Forelimb muscle (tissue), 1 donor: ENCODE data around the gene TOMM34. TPM values are rescaled to one million over a fixed set of nuclear protein-coding genes. Genes with fewer than 3 reads are reported as not detected.

Experiments used
- DNase-seq: peaks from one replicate; pipeline ENCODE4 v3.0.0-alpha.2; 2013; ENCODE audit warnings: low read depth
- polyA plus RNA-seq: library from polyadenylated mRNA; unstranded; fragments of 120-200 nt; gene quantifications from one replicate; pipeline ENCODE4 v1.2.1, GENCODE V29; 2013; ENCODE audit not compliant: insufficient read length

TOMM34 gene, protein sequence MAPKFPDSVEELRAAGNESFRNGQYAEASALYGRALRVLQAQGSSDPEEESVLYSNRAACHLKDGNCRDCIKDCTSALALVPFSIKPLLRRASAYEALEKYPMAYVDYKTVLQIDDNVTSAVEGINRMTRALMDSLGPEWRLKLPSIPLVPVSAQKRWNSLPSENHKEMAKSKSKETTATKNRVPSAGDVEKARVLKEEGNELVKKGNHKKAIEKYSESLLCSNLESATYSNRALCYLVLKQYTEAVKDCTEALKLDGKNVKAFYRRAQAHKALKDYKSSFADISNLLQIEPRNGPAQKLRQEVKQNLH
- polyA plus RNA-seq: 13.3 TPM

DNA sequence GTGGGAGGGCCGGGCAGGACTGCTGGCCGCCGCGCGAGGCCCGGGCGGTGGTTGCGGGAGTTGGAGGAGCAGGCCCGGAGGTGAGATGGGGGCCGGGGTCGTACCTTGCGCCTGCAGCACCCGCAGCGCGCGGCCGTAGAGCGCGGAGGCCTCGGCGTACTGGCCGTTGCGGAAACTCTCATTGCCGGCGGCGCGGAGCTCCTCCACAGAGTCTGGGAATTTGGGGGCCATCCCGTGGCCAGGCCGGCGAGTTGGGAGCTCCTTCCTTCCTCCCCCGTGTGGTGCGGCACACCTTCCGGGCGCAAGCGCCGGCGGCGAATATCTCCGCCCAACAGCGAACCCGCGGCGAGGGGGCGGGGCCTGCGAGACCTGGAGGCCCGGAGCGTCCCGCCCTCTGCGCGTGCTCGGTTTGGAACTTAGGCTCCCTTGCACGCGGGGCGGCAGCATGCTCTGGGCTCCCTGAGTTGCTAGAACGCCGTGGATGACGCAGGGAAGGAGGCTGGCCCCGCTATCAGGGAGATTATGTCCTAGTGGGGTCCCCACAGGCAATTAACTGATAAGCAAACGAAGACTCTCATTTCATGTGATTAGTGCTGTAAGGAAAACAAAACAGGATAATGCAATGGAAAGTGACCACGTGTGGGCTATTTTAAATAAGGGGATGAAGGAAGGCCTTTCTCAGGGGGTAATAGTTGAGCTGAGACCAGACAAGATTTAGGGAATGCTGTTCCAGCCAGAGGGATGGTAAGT lies at the start of gene TOMM34:
Gene TOMM34, minus strand, starts transcription at position 295 of the 750 bp plus-strand sequence. Its CDS starts 64 bp downstream, at position 231.
- DNase-seq: peak; percentile 67

DNA sequence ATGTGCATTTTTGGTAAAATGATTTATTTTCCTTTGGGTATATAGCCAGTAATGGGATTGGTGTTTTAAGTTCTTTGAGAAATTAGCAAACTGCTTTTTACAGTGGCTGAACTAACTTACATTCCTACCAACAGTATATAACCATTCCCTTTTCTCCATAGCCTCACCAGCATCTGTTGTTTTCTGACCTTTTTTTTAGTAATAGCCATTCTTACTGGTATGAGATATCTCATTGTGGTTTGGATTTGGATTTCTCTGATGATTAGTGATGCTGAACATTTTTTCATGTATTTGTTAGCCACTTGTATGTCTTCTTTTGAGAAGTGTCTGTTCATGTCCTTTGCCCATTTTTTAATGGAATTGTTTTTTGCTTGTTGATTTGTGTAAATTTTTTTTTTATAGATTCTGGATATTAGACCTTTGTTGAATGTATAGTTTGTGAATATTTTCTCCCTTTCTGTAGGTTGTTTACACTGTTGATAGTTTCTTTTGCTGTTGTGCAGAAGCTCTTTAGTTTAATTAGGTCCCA lies 48.4 kb upstream of the TOMM34 start:
- no peak for DNase-seq

DNA sequence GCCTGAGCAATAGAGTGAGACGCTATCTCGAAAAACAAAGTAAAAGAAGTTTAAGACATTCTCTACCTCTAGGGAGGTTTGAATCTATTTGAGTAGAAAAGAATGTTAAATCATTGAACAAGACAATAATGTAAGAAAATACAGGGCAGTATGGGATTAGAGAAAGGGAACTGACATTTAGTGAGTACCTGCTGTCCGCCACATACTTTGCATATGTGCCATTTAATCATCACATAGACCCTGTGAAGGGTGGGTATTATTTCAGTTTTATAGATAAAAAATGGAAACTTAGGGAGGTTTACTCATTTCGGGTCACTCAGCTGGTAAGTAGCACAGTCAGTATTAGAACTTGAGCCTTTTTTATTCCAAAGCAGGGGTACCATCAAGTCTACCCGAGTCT lies 37.5 kb upstream of the TOMM34 start:
- DNase-seq: no peak

DNA sequence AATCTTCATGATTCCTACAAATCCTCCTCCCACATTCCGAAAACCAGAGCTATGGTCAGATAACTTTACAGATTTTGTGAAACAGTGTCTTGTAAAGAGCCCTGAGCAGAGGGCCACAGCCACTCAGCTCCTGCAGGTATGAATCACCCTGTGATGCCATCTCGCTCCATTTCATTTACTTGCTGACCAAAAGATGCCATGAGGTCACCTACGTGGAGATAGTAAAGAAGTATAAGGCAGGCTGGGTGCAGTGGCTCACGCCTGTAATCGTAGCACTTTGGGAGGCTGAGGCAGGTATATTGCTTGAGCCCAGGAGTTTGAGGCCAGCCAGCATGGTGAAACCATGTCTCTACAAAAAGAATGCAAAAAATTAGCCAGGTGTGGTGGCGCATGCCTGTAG lies 37.0 kb upstream of the TOMM34 start:
- DNase-seq: no peak

DNA sequence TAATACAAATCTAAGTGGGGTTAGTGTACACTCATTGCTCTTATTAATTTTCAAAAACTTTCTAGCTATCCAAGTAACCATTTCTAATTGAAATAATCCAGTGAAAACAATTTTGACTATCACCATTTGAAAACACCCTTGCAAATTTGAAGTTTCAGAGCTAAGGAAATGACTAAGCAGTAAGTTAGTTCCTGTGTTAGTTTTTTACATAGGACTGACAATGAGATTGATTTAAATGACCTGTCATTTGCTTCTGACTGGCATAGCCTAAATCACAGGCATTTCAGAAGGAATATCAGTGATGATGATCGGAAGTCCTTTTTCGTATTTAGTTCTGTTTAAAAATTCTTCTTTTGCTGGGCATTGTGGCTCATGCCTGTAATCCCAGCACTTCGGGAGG lies 33.1 kb upstream of the TOMM34 start:
- DNase-seq: no peak

DNA sequence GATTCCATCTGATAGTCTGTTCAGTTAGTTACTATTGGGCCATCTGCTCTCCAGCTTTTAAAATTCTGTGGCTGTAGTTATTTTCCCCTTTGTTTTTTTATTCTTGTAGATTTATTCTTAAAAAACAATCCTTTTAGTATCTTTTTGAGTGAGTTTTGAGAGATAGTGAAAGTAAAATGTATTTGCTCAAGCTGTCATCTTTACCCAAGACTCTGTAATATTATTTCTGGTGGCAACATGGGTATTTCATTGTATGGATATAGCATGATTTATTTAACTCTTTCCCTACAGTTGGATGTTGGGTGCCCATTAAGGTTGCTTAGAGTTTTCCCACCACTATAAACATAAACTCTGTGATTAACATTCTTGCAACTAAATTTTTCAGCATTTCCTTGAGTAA lies 30.8 kb upstream of the TOMM34 start:
- DNase-seq: no peak

DNA sequence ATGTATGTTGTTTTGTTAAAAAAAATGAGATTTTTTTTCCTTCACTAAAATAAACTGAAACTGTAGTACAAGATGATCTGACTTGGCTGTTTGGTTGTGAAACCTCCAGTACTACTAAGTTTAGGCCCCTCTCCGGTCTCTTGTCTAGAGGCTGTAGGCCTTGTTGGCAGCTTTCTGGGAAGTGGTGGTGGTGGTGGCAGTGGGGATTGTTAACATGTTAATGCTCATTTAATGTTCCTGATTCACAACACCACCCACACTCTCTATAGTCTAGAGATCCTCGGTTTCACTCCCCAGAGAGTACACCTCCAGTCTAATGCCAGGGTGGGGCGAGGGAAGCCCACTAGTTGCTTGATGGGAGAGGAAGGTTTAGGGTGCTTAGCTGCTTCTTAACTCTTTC lies 30.2 kb upstream of the TOMM34 start:
- DNase-seq: no peak

DNA sequence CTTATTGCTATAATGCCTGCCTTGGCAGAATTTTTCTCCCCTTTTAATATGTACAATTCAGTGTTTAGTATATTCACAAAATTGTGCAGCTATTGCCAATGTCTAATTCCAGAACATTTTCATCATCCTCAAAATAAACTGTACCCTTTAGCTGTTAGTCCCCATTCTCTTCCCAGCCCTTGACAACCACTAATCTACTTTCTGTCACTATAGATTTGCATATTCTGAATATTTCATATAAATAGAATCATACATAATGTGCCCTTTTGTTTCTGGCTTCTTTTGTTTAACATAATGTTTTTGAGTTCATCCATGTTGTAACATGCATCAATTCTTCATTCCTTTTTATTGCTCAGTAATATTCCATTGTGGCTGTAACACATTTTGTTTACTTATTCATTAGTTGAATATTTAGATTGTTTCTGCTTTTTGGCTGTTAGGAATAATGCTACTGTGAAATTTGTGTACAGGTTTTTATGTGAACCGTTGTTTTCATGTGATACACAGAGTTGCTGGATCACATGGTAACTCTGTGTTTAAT lies 28.5 kb upstream of the TOMM34 start:
- no peak for DNase-seq

DNA sequence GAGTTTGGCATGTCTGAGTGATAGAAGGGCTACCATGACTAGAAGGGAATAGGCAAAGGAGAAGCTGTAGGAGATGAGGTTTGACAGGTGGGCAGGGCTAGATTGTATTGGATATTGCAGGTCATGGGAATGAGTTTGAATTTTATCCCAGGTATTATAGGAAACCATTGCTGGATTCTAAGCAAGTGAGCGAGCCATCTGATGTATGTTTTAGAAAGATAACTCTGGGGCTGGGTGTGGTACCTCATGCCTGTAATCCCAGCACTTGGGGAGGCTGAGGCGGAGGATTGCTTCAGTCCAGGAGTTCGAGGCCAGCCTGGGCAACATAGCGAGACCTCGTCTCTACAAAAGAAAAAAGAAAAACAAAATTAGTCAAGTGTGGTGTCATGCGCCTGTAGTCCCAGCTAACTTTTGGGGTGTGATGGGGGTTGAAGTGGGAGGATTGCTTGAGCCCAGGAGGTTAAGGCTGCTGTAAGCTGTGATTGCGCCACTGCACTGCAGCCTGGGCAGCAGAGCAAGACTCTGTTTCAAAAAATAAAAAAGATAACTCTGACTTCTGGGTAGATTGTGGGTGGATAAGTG lies 23.0 kb upstream of the TOMM34 start:
- DNase-seq: no peak

DNA sequence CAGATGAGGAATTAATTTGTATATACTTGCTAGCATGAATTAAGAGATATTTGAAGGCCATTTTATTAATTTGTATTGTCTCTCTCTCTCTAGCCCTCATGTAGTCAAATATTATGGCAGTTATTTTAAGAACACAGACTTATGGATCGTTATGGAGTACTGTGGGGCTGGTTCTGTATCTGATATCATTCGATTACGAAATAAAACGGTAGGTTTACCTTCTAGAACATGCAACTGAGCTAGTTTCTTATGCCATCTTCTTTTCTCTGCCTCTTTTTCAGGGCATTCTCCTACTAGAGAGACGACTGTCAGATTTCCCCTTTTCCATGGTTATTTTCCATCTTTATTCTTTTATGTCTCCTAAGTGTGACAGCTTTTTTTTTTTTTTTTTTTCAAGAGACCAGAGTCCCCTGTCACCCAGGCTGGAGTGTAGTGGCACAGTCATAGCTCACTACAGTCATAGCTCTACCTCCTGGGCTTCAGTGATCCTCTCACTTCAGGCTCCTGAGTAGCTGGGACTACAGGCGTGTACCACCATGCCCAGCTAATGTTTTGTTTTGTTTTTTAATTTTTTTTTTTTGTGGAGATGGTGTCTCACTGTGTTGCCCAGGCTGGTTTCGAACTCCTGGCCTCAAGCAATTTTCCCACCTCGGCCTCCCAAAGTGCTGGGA lies 21.7 kb upstream of the TOMM34 start:
- no peak for DNase-seq

DNA sequence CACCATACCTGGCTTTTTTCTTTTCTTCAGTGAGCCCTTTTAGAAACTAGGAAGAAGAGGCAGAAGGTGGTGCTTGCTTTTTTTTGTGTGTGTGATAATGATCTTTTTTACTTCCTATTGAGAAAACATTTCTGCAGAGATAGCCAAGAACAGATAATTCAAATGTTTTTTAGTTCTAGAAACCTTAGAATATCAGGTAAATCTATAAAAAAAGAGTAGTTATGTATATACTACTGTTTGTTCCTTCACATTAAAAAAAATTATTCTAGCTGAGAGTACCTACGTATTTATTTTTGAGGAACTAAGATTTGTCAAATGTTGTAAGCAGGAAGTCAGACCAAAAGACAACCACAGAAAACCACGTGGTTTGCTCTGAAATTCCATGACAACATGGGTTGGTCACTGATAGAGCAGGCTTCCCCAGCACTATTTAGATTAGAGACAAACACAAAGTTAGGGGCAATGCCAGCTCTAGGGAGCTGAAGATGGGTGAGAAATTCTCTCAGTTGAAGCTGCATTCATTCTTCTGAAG lies 19.0 kb upstream of the TOMM34 start:
- DNase-seq: no peak

DNA sequence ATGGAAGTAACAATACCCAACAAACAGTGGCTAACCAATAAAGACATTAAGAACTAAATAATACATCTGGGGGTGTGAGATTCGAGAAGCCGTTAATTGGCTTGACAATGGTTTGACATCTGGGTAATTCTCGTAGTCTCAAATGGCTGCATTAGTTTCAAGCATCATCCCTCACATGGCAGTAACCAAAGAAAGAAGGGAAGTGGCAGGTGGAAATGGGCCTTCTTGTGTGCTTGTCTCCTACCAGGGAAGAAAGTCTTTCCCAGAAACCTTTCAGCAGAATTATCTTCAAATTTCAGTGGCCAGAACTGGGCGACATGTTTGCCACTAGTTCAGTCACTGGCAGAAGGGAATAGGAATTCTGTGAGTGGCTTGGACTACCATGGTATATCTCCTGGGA lies 16.5 kb upstream of the TOMM34 start:
- no peak for DNase-seq

DNA sequence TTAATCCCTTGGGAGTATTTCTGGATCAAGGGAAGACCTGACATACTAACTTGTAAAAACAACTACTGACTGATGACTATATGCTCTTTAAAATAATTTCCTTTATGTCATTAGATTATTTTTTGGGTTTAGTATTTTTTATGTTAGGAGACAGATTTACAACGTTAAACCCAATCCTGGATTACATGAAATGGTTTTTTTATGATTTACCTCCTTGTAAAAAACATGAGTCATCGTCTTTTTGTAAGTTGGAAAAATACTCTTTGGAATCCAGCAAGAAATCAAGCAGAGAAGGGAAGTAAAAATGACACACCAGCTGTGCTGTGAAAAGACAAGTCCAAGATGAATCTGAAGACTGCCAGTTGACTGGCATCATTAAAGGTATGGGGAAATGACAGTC lies 12.9 kb upstream of the TOMM34 start:
- DNase-seq: no peak

DNA sequence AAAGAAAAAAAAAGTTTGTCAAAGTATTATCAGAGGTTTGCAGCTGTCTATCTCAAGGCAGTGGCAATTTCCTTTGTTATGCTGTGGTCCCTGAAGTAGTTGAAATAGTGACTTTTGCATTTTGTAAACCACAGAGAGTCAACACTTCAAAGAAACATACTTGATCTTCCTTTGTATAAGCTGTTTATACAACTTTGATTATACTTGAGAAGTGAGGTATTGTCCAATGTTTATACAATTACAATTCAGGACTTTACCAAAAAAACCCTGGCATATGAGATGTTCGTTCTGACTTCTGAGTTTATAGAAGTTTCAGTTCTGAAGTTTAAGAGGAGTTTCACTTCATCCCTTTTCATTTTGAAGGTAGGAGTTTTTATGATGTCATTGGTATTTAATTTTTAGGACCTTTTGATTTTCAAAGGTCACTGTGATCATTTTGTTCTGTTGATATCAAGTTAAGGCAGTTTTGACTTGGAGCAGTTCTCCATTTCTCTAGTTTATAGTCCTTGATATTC lies 10.1 kb upstream of the TOMM34 start:
- no peak for DNase-seq

DNA sequence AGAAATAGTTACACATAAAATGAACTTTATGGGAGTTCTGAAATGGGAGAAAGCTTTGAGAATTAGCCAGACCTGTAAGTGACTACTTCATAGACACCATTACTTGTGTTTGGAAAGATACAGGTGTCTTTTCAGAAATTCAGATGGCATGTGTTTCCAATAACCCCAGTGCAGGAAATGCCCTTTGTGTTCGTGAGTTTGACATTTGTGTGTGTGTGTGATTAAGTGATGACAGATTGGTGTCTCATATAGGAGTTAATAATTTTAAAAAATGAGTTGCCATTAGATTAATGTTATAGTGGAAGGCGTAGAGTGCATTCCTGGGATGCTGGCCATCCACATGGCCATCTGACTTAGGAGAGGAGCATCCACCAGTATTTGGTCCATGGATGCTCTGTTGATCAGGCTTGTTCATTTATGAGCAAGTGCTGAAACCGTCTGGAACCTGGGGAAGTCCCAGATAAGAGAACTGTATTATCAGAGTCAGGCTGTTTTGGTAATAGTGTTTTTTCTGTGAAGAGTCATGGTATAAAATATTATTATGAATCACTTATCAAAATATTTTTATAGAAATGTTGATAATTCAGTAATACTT lies 9.2 kb upstream of the TOMM34 start:
- DNase-seq: no peak

DNA sequence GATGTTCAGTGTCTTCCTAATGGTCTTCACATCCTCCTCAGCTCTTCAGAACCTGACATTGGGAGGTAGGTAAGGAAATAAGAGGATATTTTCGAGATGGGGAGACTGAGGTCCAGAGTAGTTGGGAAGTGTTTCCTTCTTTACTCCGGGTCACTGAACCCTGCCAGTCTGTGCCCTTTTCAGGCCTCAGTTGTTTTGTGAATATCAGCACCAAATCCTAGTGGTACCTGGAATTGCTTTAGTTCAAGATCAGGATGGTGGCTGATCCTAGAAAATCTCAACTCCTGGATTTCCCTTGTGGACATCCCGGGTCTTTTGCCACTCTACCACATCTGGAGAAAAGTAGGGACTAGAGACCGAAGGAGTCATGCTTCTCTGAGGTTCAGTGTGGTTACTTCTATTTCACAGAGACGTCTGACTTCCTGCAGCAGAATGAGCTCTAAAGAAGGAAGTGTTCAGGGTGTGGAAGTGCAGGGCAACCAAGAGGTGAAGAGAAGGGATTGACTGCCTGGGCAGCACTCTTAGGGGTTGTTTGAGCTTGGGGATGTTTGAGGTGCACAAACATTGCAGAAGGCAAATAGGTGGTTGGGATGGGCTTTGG lies 7.1 kb upstream of the TOMM34 start:
- DNase-seq: no peak

DNA sequence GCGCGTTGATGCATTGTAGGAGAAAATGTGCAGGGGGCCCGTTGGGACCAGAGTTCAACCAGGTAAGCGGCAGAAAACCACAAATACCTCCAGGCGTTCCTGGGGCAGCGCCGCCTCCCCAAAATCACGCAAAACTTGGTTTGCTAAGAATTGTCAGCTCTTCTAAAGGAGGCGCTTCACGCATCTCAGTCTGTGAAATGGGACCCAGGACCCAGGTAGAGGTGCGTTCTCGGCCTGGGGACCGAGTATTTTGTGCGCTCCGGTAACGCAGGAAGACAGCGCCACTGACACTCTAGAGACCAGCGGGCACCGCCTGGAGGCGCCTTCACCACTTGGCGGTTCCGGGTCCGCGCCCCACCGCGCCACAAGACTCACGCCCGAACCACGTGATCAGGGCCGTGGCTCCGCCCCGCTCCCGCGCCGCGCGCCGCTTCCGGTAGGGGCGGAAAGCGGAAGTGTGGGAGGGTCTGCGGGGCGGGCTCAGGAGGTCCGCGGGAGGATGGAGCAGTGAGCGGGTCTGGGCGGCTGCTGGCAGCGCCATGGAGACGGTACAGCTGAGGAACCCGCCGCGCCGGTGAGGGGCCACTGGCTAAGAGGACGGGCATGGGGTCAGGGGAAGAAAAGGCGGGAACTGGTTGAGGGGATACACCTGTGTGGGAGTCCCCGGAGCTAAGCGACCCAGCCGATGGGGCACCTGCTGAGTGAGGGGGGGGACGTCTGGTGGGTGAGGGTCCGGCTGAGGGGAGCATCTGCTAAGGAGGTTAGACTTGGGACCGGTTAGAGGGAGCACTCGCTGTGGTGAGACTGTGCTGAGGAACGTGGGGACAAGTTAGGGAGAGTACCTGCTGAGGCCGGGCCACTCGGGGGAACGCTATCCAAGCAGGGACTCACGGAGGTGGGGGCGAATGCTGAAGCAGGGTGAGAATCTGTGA lies 6.1 kb upstream of the TOMM34 start, which contains the start of gene STK4:
Gene STK4, plus strand, starts transcription at position 483 of the 932 bp plus-strand sequence. Its CDS starts 57 bp downstream, at position 540.
- DNase-seq: peak; percentile 75

DNA sequence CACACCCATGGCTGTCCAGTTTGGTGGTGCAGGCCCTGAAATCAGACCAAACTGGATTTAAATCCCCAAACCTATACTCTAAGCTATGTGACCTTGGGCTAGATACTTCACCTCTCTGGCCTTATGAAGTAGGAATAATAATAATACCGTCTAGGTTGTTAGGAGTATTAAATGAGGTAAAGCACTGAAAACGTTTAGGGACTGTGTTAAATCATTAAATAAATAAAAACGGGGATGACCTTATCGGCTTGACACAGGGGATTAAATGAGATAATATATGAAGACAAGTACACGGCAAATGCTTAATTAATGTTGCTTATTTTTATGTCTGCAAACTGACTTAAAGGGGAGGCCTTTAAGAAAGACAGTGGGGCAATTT lies 5.4 kb upstream of the TOMM34 start:
- no peak for DNase-seq
